ENCODE data around the gene CTSD.

GRCh38 chr11:1728301-1728700, 35.4 kb downstream of the CTSD start:
- no peak for TF ChIP-seq ZNF114 (CRISPR knock-in tag; IDR thresholded peaks at IDR 0.05)
- no peak for TF ChIP-seq REST (IDR thresholded peaks at IDR 0.05; ENCODE audit: unreplicated experiment)
- TF ChIP-seq POLR2AphosphoS5 (IDR thresholded peaks at IDR 0.05; ENCODE audit: low read depth), result no peak
- TF ChIP-seq EZH2 (IDR thresholded peaks at IDR 0.05; ENCODE audit: low read depth, unreplicated experiment), result no peak
- no peak for TF ChIP-seq CTCF (conservative IDR thresholded peaks at IDR 0.05; ENCODE audit: low read depth in 2 of 2)
- no peak for TF ChIP-seq EZH2phosphoT487 (IDR thresholded peaks at IDR 0.05; ENCODE audit: unreplicated experiment)
- TF ChIP-seq JUNB (IDR thresholded peaks at IDR 0.05; ENCODE audit: unreplicated experiment), result no peak

All from GM23338 (cell line).